OCI-LY1 (cell line): ENCODE measurements around the gene GPHA2.

Experiments
- EZH2 ChIP-seq: fragments of 200-600 bp; sonication (generic), shearing (Covaris generic); IDR thresholded peaks from 2 replicates; pipeline ENCODE4 v1.8.0; 2017; ENCODE audit warnings: borderline replicate concordance, mixed run types, mild to moderate bottlenecking, antibody characterized with exemption, low read length, moderate library complexity, mixed read lengths
- TF ChIP-seq, protein P1 (sequence below): fragments of 200-600 bp; sonication (generic), shearing (Covaris generic); IDR thresholded peaks from 2 replicates; pipeline ENCODE4 v1.5.1; 2017; ENCODE audit warnings: mild to moderate bottlenecking, antibody characterized with exemption, low read length, moderate library complexity, mixed read lengths

GRCh38 chr11:64976651-64977050 lies 41.0 kb upstream of the GPHA2 start:
- TF ChIP-seq EZH2, result no peak
- TF ChIP-seq, protein P1, sequence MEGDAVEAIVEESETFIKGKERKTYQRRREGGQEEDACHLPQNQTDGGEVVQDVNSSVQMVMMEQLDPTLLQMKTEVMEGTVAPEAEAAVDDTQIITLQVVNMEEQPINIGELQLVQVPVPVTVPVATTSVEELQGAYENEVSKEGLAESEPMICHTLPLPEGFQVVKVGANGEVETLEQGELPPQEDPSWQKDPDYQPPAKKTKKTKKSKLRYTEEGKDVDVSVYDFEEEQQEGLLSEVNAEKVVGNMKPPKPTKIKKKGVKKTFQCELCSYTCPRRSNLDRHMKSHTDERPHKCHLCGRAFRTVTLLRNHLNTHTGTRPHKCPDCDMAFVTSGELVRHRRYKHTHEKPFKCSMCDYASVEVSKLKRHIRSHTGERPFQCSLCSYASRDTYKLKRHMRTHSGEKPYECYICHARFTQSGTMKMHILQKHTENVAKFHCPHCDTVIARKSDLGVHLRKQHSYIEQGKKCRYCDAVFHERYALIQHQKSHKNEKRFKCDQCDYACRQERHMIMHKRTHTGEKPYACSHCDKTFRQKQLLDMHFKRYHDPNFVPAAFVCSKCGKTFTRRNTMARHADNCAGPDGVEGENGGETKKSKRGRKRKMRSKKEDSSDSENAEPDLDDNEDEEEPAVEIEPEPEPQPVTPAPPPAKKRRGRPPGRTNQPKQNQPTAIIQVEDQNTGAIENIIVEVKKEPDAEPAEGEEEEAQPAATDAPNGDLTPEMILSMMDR, result no peak
